ENCODE measurements around the gene SHANK3.

GRCh38 chr22:50722048-50722701 is 49.6 kb downstream of the SHANK3 start:
- TF ChIP-seq CTCF (IDR thresholded peaks at IDR 0.05) = no peak
- TF ChIP-seq POLR2A (IDR thresholded peaks at IDR 0.05) = no peak
- TF ChIP-seq EP300 (IDR thresholded peaks at IDR 0.05) = no peak
